Neural progenitor cell (in vitro differentiated cells): Measurements from ENCODE around the gene AGA.

Source experiments
- CTCF ChIP-seq: fragments of 200-600 bp; sonication (generic); IDR thresholded peaks from 2 replicates; pipeline ENCODE4 v1.5.1; 2017; ENCODE audit warnings: antibody characterized with exemption, mild to moderate bottlenecking
- EZH2phosphoT487 ChIP-seq: fragments of 200-600 bp; sonication (generic); IDR thresholded peaks from 2 replicates; pipeline ENCODE4 v1.6.1; 2017; ENCODE audit warnings: antibody characterized with exemption

DNA sequence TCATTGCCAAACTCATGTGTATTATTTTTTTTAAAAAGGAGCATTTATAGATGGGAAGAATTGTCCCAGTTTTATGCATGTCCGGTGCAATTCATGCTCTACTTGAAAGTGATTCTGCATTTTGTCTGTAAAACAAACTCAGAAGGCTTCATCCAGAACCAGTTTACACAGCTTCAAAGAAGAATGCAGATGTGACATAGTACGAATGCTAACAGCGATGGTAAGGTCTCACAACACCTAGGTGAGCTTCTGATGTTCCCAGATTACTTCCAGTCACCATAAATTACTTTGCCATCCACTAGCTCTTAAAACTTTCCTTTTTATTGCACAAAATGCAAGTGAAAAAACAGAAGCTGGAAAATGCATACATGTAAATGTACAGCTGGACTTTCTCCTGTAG is 41.5 kb upstream of the AGA start:
- no peak for TF ChIP-seq EZH2phosphoT487
- no peak for TF ChIP-seq CTCF
